ENCODE data around the gene LRATD1. TPM values are rescaled to one million over a fixed set of nuclear protein-coding genes. Genes with fewer than 3 reads are reported as not detected.

The LRATD1 gene
- 1.0 and 1.3 TPM in 2 replicates for total RNA-seq

DNA sequence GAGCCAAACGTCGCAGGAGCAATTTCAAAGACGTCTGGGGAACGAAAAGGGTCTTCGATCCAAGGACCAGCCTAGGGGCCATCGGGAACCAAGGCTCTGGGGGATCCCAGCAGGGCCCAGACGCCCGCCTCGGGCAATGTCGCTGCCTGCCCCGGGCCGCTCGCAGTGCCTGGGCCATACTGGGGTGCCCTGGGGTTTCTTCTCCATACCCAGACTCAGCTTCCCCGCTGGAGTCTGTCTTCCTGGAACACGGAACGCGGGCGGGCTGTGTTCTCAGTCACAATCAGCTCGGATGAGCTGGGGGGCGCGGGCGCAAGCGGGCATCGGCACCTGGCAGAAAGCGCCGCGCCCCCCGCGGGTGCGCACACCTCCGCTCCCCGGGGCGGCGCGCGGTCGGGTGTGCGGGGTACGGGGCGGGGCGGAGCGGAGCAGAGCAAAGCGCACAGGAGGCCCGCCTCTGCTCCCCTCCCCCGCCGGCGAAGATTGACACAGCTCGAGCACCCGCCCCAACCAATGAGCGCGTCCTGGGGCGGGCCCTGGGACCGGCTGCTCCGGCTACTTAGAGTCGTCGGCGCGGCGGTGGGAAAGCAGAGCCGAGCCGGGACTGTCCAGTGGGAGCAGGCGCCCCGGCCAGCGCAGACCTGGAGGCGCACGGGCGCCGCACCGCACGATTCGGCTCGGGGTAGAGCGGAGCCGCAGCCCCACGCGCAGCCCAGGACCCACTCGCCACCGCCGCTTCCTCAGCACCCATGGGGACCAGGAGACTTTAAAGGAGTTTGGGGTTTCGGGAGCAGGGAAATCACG, at the start of gene LRATD1:
Gene LRATD1 (plus strand): TSS at position 585 of the 804 bp plus-strand sequence. CDS start 1,263 bp downstream, outside the sequence.

